Measurements from ENCODE around the gene VAPB. TPM values are rescaled to one million over a fixed set of nuclear protein-coding genes. Genes with fewer than 3 reads are reported as not detected.

The VAPB gene
- total and polyA plus RNA-seq, 4 donors = 20.9 to 50.6 (median 35.3) TPM

DNA sequence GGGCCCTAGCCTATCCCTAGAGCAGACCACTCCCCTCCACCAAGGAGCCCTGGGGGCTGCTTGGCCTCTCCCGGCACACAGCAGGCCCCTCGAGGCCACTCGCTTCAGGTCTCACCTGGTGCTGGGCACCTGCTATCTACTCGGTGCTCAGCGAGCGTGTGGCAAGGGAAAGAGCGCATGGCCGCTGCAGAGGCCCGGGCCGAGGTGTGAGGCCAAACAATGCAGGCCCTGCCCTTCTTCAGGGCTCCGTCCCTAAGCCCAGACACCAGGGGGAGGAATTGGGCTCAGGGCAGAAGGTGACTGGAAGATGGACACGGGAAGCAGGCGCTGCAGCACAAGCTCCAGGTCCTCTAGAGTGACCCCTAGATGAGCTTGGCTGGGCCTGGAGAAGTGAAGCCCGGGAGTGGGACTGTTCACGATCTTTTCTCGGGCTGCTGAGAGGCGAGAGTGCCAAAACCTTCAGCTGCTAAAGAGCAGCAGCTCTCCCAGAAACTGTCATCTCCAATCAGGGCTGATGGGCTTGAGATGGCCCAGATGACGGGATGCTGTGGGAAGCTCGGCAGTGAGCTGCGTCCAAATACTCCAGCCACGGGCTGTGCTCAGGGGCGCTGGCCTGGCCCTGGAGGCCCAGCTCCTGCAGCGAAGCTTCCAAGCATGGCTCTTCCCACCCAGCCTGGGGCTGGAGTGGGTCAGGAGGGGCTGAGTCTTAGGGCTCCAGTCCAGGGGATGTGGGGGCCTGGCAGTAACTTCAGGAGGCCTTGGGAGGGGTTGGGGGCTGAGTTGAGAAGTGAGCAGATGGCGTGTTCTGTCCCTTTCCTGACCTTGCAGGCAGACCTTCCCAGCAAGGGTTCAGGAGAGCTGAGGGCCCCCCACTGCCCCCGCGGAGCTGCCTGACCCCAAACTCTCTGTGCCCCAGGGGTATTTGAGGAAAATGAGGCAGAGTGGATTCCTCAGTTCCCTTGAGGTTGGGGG, 82.5 kb downstream of the VAPB start:
- Histone ChIP-seq H3K27ac (ENCODE audit: low read depth in 1 of 2, low read length in 2 of 2) (no peak overlapping the region), H3K36me3 (ENCODE audit: control insufficient read depth in 1 of 2, insufficient read depth in 2 of 2, low read length in 1 of 2) (no peaks in the 10 kb centered on the region), H3K9me3 (ENCODE audit: control insufficient read depth, low read length) (no peaks in the 10 kb centered on the region), H3K4me3 (ENCODE audit: low read length in 2 of 2) (no peak overlapping the region), H3K27me3 (ENCODE audit: control insufficient read depth in 1 of 2, insufficient read depth in 2 of 2, low read length in 1 of 2) (no peaks in the 10 kb centered on the region), H3K4me1 (ENCODE audit: control insufficient read depth in 1 of 2, insufficient read depth in 2 of 2, low read length in 2 of 2) (no peaks in the 10 kb centered on the region)
- 72 to 73% methylated on average over 26 of the region's 26 CpGs for WGBS, 2 donors
- ATAC-seq (ENCODE audit: low FRiP score) (peak; percentile 32), DNase-seq (no peak)
- intact Hi-C loops (cut with DNase I) = no loop called here

DNA sequence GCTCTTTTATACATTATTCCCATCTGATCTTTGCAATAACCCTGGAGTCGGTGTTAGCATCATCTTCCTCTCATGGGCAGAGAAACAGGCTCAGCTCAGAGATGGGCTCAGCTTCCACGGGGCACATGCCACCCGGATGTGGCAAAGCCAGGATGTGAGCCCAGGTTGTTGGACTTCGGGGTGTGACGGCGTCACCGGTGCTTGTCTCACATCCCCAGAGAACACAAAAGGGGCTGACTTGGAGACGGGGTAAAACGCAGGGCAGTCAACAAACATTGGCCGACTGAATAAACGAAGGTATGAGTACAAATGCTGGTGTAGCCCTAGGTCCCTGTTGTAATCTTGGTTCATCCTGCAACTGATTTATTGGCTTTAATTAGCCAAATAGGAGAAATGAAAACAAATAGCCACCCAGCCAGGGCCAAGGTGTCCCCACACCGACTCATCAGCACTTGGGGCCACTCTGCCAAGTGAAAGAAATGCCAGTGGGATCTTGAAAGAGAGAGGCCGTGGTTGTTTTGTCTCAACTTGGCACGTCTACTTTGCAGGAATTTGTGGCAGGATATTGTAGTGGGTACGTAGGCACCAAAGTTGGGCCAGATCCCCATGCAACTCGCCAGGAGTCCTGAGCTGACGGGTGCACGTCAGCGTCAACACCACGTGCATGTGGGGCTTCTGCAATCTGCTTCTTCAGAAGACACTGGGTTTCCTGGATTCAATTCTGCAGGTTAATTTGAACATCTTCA, 83.4 kb downstream of the VAPB start:
- DNase-seq = no peak
- H3K9me3 ChIP-seq (ENCODE audit: control insufficient read depth, low read length) = no peaks in the 10 kb centered on the region
- H3K36me3 ChIP-seq (ENCODE audit: control insufficient read depth in 1 of 2, insufficient read depth in 2 of 2, low read length in 1 of 2) = no peaks in the 10 kb centered on the region
- H3K27me3 ChIP-seq (ENCODE audit: control insufficient read depth in 1 of 2, insufficient read depth in 2 of 2, low read length in 1 of 2) = no peaks in the 10 kb centered on the region
- H3K4me3 ChIP-seq (ENCODE audit: low read length in 2 of 2) = no peak overlapping the region
- no peak for ATAC-seq (ENCODE audit: low FRiP score)
- H3K27ac ChIP-seq (ENCODE audit: low read depth in 1 of 2, low read length in 2 of 2) = no peak overlapping the region
- WGBS, 2 donors = 84 to 85% methylated on average over 20 of the region's 20 CpGs
- intact Hi-C loops (cut with DNase I) = no loop called here
- H3K4me1 ChIP-seq (ENCODE audit: control insufficient read depth in 1 of 2, insufficient read depth in 2 of 2, low read length in 2 of 2) = no peaks in the 10 kb centered on the region

GRCh38 chr20:58473453-58474425, 84.7 kb downstream of the VAPB start:
- Histone ChIP-seq H3K36me3 (ENCODE audit: control insufficient read depth in 1 of 2, insufficient read depth in 2 of 2, low read length in 1 of 2) (no peaks in the 10 kb centered on the region), H3K27me3 (ENCODE audit: control insufficient read depth in 1 of 2, insufficient read depth in 2 of 2, low read length in 1 of 2) (no peaks in the 10 kb centered on the region), H3K4me3 (ENCODE audit: low read length in 2 of 2) (no peak overlapping the region), H3K9me3 (ENCODE audit: control insufficient read depth, low read length) (no peaks in the 10 kb centered on the region), H3K4me1 (ENCODE audit: control insufficient read depth in 1 of 2, insufficient read depth in 2 of 2, low read length in 2 of 2) (no peaks in the 10 kb centered on the region), H3K27ac (ENCODE audit: low read depth in 1 of 2, low read length in 2 of 2) (no peak overlapping the region)
- no peak for ATAC-seq (ENCODE audit: low FRiP score)
- DNase-seq = no peak
- 96 to 97% methylated on average over 13 of the region's 13 CpGs for WGBS, 2 donors
- intact Hi-C loops (cut with DNase I) = no loop called here

- intact Hi-C loops (cut with DNase I) = no loop called here
- DNase-seq (no peak), ATAC-seq (ENCODE audit: low FRiP score) (no peak)
- Histone ChIP-seq H3K9me3 (ENCODE audit: control insufficient read depth, low read length) (no peaks in the 10 kb centered on the region), H3K36me3 (ENCODE audit: control insufficient read depth in 1 of 2, insufficient read depth in 2 of 2, low read length in 1 of 2) (no peaks in the 10 kb centered on the region), H3K27me3 (ENCODE audit: control insufficient read depth in 1 of 2, insufficient read depth in 2 of 2, low read length in 1 of 2) (no peaks in the 10 kb centered on the region), H3K27ac (ENCODE audit: low read depth in 1 of 2, low read length in 2 of 2) (no peak overlapping the region), H3K4me3 (ENCODE audit: low read length in 2 of 2) (no peak overlapping the region), H3K4me1 (ENCODE audit: control insufficient read depth in 1 of 2, insufficient read depth in 2 of 2, low read length in 2 of 2) (no peaks in the 10 kb centered on the region)
- 92 to 94% methylated on average over 10 of the region's 10 CpGs for WGBS, 2 donors
Measured at GRCh38 chr20:58475466-58475865, 86.4 kb downstream of the VAPB start.

DNA sequence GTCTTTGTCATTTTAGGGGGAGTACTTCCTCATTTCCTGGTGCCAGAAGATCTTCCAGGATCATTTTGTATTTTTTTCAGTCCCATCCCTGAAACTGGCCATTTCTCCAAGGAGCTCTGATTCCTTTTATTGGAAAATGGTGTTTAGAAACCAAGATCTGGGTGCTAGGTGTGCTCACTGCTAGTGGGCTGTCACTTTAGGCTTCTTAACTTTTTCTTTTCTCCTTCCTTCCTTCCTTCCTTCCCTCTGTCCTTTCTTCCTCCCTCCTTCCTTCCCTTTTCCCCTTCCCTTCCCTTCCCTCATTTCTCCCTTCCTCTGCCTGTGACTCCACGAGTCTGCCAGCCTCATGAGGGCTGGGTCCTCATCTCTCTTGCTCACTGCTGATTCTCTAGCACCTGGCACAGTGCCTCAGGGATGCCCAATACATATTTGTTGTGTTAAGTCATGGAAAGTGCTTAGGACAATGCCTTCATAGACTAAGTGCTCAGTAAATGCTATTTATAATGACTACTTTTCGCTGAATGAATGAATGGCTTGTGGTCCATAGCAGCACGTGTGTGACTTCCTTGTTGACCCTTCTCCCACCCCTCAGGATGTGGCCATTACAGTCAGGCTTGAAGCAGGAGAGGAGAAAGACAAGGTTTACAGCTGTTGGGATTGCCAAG, 89.2 kb downstream of the VAPB start:
- Histone ChIP-seq H3K4me3 (ENCODE audit: low read length in 2 of 2) (no peak overlapping the region), H3K36me3 (ENCODE audit: control insufficient read depth in 1 of 2, insufficient read depth in 2 of 2, low read length in 1 of 2) (no peaks in the 10 kb centered on the region), H3K9me3 (ENCODE audit: control insufficient read depth, low read length) (no peaks in the 10 kb centered on the region), H3K27ac (ENCODE audit: low read depth in 1 of 2, low read length in 2 of 2) (no peak overlapping the region), H3K27me3 (ENCODE audit: control insufficient read depth in 1 of 2, insufficient read depth in 2 of 2, low read length in 1 of 2) (no peaks in the 10 kb centered on the region), H3K4me1 (ENCODE audit: control insufficient read depth in 1 of 2, insufficient read depth in 2 of 2, low read length in 2 of 2) (no peaks in the 10 kb centered on the region)
- 87 to 90% methylated on average over 3 of the region's 3 CpGs for WGBS, 2 donors
- DNase-seq (peak in 1 of 2 donors; percentile 24), ATAC-seq (ENCODE audit: low FRiP score) (no peak)
- intact Hi-C loops (cut with DNase I) = no loop called here

DNA sequence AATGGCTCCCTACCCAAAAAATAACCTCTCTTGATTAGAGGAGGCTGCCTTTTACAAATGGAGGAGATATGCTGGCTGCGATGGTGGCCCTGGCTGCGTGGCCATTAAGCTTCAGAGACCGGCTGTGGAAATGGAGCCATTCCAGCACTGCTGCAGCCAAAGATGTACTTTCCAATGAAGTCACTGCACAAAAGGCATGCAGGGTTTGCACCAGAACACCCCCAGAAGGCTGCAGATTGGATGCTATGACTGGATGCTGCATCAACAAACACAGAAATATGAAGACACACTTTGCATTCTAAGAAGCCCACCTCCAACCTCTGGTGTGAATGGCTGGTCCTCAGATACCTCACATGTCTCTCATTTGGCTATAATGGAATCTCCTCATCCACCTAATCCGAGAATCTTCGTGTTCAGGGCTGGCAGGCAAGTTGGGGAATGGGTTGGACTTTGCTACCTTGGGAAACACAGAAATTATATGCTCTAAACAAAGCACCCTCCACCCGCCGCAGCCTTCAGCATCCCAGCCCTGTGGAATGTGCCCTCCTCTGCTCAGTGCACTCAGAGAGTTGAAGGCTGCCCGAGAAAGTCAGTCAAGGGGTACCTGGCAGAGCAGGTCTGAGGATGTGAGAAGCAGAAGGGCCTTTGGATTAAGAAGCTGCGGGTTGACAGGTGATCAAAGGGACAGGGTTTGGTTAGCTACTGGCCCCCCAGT, 90.9 kb downstream of the VAPB start:
- Histone ChIP-seq H3K4me3 (ENCODE audit: low read length in 2 of 2) (no peak overlapping the region), H3K9me3 (ENCODE audit: control insufficient read depth, low read length) (no peaks in the 10 kb centered on the region), H3K27me3 (ENCODE audit: control insufficient read depth in 1 of 2, insufficient read depth in 2 of 2, low read length in 1 of 2) (no peaks in the 10 kb centered on the region), H3K36me3 (ENCODE audit: control insufficient read depth in 1 of 2, insufficient read depth in 2 of 2, low read length in 1 of 2) (no peaks in the 10 kb centered on the region), H3K4me1 (ENCODE audit: control insufficient read depth in 1 of 2, insufficient read depth in 2 of 2, low read length in 2 of 2) (no peaks in the 10 kb centered on the region), H3K27ac (ENCODE audit: low read depth in 1 of 2, low read length in 2 of 2) (no peak overlapping the region)
- DNase-seq = peak in 1 of 2 donors; percentile 51
- WGBS, 2 donors = 91% methylated on average over 9 of the region's 9 CpGs
- ATAC-seq (ENCODE audit: low FRiP score) = no peak
- intact Hi-C loops (cut with DNase I) = no loop called here

- ATAC-seq (ENCODE audit: low FRiP score) (no peak), DNase-seq (peak in 1 of 2 donors; percentile 59)
- Histone ChIP-seq H3K36me3 (ENCODE audit: control insufficient read depth in 1 of 2, insufficient read depth in 2 of 2, low read length in 1 of 2) (no peaks in the 10 kb centered on the region), H3K4me1 (ENCODE audit: control insufficient read depth in 1 of 2, insufficient read depth in 2 of 2, low read length in 2 of 2) (no peaks in the 10 kb centered on the region), H3K27ac (ENCODE audit: low read depth in 1 of 2, low read length in 2 of 2) (no peak overlapping the region), H3K9me3 (ENCODE audit: control insufficient read depth, low read length) (peaks cover under 1% of the 10 kb centered on the region), H3K27me3 (ENCODE audit: control insufficient read depth in 1 of 2, insufficient read depth in 2 of 2, low read length in 1 of 2) (no peaks in the 10 kb centered on the region), H3K4me3 (ENCODE audit: low read length in 2 of 2) (no peak overlapping the region)
- intact Hi-C loops (cut with DNase I) = no loop called here
- 88 to 89% methylated on average over 16 of the region's 16 CpGs for WGBS, 2 donors
Measured at GRCh38 chr20:58480551-58481336, 91.7 kb downstream of the VAPB start.
